ENCODE results near the gene STK4.

- TF ChIP-seq POLR2A (IDR thresholded peaks at IDR 0.05; ENCODE audit: low read depth, low read length): no peak
- TF ChIP-seq POLR2AphosphoS5 (IDR thresholded peaks at IDR 0.05; ENCODE audit: low read depth, low read length): no peak
Measured at GRCh38 chr20:44988631-44989171, 22.4 kb downstream of the STK4 start.
